Mammary epithelial cell (primary cell): ENCODE results near the gene PMP22.

Source experiments
- CTCF ChIP-seq, 2 donors: IDR thresholded peaks in 1 of 2; conservative IDR thresholded peaks in 1 of 2; 2 replicates each; pipeline ENCODE4 v1.5.1; 2011 to 2012; ENCODE audit warnings: inconsistent platforms in 2 of 2, low read length in 2 of 2, mild to moderate bottlenecking in 2 of 2, control low read depth in 1 of 2, low read depth in 1 of 2; ENCODE audit not compliant: insufficient read depth in 1 of 2; ENCODE audit errors: extremely low read depth in 1 of 2
- EZH2 ChIP-seq: IDR thresholded peaks from 2 replicates; pipeline ENCODE4 v1.6.1; 2012; ENCODE audit warnings: low read length, inconsistent platforms, borderline replicate concordance

GRCh38 chr17:15268461-15268860 is 3.3 kb upstream of the PMP22 start:
- TF ChIP-seq CTCF (conservative IDR thresholded peaks at IDR 0.05 in 1 of 2, IDR thresholded peaks at IDR 0.05 in 1 of 2; ENCODE audit: extremely low read depth in 1 of 2, insufficient read depth in 1 of 2, low read depth in 1 of 2, low read length in 2 of 2): no peak
- TF ChIP-seq EZH2: no peak
